SK-N-MC (cell line): ENCODE data around the gene MAGI1.

Source experiments
- EZH2 ChIP-seq: fragments of 200-600 bp; sonication (generic); IDR thresholded peaks from one replicate; pipeline ENCODE4 v1.6.1; 2017; ENCODE audit warnings: antibody characterized with exemption
- POLR2AphosphoS5 ChIP-seq: IDR thresholded peaks from 2 replicates; pipeline ENCODE4 v1.6.1; 2012; ENCODE audit warnings: mild to moderate bottlenecking, low read depth, low read length, borderline replicate concordance

DNA sequence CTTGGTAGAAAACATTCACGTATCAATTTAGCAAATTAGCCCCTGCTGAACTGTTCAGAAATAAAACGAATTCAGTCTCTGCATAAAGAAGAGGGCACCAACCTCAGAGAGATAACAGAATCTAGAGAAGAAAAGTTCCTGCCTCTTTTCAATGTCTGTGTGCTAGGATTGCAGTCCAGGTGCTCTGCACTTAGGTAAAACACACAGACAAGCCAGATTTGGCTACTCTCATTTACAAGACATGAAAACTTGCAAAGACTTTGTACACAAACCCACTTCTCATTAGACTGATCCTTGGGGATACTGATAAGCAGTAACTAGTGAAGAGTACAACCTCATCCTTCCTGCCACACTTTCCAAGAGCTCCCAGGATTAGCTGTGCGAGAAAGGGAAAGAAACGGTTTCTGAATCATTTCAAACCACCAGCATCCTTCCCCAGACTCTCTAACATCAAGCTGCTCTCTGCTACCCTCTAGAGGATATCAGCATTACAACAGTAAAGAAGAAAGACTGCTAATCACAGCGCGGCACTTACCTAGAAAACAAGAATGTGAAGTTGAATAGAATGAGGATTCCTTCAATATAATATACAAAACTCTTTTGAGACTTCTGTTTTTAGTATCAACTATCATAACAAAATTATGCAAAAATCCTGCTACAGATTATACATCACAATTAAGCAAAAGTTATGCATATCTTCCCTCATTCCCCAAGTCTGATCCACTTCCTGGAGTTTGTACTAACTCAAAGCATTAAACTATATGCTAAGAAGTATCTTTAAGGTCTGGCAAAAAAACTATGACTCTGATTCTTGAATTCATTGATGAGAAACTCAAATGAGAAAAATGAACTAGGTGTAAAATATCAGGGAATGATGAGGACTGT lies 306.4 kb downstream of the MAGI1 start:
- TF ChIP-seq EZH2 (no peak), POLR2AphosphoS5 (no peak)
